Brain pericyte (primary cell): ENCODE measurements around the gene ZNF12.
"Not testable (repeated sequence)": the region's sequence is repeated elsewhere in the genome, so short reads cannot be mapped to it uniquely, and the experiment has no call there.

Experiments used
- DNase-seq: peaks from one replicate; pipeline ENCODE4 v3.0.0-alpha.2; 2012; ENCODE audit warnings: low read depth, low spot score

The ZNF12 gene

GRCh38 chr7:6691609-6692106, 15.1 kb downstream of the ZNF12 start:
- DNase-seq = no peak

- no peak for DNase-seq
Measured at GRCh38 chr7:6691103-6691502, 15.6 kb downstream of the ZNF12 start.

GRCh38 chr7:6680146-6680545, 26.6 kb downstream of the ZNF12 start:
- no peak for DNase-seq

- DNase-seq = no peak
Measured at GRCh38 chr7:6675807-6676405, 30.8 kb downstream of the ZNF12 start.

GRCh38 chr7:6670851-6671250, 35.9 kb downstream of the ZNF12 start:
- not testable (repeated sequence) for DNase-seq

GRCh38 chr7:6658618-6659345, 48.0 kb downstream of the ZNF12 start:
- DNase-seq = no peak

- DNase-seq = no peak
Measured at GRCh38 chr7:6656413-6656812, 50.3 kb downstream of the ZNF12 start.

- no peak for DNase-seq
Measured at GRCh38 chr7:6655636-6656385, 50.9 kb downstream of the ZNF12 start.

GRCh38 chr7:6654842-6655610, 51.7 kb downstream of the ZNF12 start:
- no peak for DNase-seq

- no peak for DNase-seq
Measured at GRCh38 chr7:6654113-6654841, 52.5 kb downstream of the ZNF12 start.

- no peak for DNase-seq
Measured at GRCh38 chr7:6653071-6654003, 53.4 kb downstream of the ZNF12 start.

- DNase-seq = no peak
Measured at GRCh38 chr7:6652446-6653011, 54.2 kb downstream of the ZNF12 start.

GRCh38 chr7:6651851-6652445, 54.8 kb downstream of the ZNF12 start:
- no peak for DNase-seq

- no peak for DNase-seq
Measured at GRCh38 chr7:6650521-6651011, 56.2 kb downstream of the ZNF12 start.

- DNase-seq = no peak
Measured at GRCh38 chr7:6650086-6650485, 56.7 kb downstream of the ZNF12 start.

GRCh38 chr7:6649241-6649961, 57.3 kb downstream of the ZNF12 start:
- DNase-seq = no peak

- DNase-seq = no peak
Measured at GRCh38 chr7:6648815-6649104, 58.0 kb downstream of the ZNF12 start.

GRCh38 chr7:6648066-6648814, 58.5 kb downstream of the ZNF12 start:
- no peak for DNase-seq
